Prostate gland (tissue), 2 donors: ENCODE data around the gene ATMIN. TPM values are rescaled to one million over a fixed set of nuclear protein-coding genes. Genes with fewer than 3 reads are reported as not detected.

ENCODE experiments used
- DNase-seq: peaks from one replicate; pipeline ENCODE4 v3.0.0-alpha.2; 2019; ENCODE audit warnings: low spot score
- H3K27ac ChIP-seq, 2 donors: fragments of 200-600 bp; sonication (generic); 2 replicates each; pipeline ENCODE4 v1.5.1; 2017 to 2019
- H3K27me3 ChIP-seq: fragments of 200-600 bp; sonication (generic); replicated peaks from 2 replicates; pipeline ENCODE4 v1.5.1; 2019; ENCODE audit not compliant: insufficient read depth
- H3K36me3 ChIP-seq, 2 donors: fragments of 200-600 bp; sonication (generic); 1 replicate in 1 of 2; 2 replicates in 1 of 2; pipeline versions ENCODE4 v1.5.1 to v1.8.1; 2017 to 2019
- H3K4me1 ChIP-seq: fragments of 200-600 bp; sonication (generic); replicated peaks from 2 replicates; pipeline ENCODE4 v1.5.1; 2019
- H3K4me3 ChIP-seq, 2 donors: fragments of 200-600 bp; sonication (generic); 2 replicates each; pipeline ENCODE4 v1.5.1; 2017 to 2019
- H3K9me3 ChIP-seq: fragments of 200-600 bp; sonication (generic); 2 replicates; pipeline ENCODE4 v1.5.1; 2017
- CTCF ChIP-seq, 4 experiments: fragments of 200-600 bp in 2 of 4; fragments of 450-650 bp in 2 of 4; sonication (generic) in 2 of 4; IDR thresholded peaks; 1 replicate in 3 of 4; 2 replicates in 1 of 4; pipeline ENCODE4 v1.5.1; 2016 to 2019; ENCODE audit warnings: antibody characterized with exemption in 4 of 4, mild to moderate bottlenecking in 2 of 4, moderate library complexity in 2 of 4
- POLR2A ChIP-seq: fragments of 450-650 bp; IDR thresholded peaks from one replicate; pipeline ENCODE4 v1.6.1; 2016; ENCODE audit warnings: antibody characterized with exemption, mild to moderate bottlenecking
- POLR2AphosphoS5 ChIP-seq: sonication (generic); formaldehyde crosslinking; IDR thresholded peaks from one replicate; pipeline ENCODE4 v1.6.1; 2017; ENCODE audit warnings: antibody characterized with exemption
- WGBS: methylation state at CpG from one replicate; pipeline ENCODE4 v1.1.5; 2018; 5-methylcytosine and 5-hydroxymethylcytosine counted together
- intact Hi-C: fragments of 100-400 bp; cut with DNase I; formaldehyde crosslinking; loops from one replicate; pipeline ENCODE4 v1.14.2; 2022
- total RNA-seq, 2 donors: library from RNA; depleted of rRNA; stranded (reverse); fragments of >200 nt; gene quantifications; one replicate each; pipeline ENCODE4 v1.1.0, GENCODE V29; 2016

Gene ATMIN
- total RNA-seq, 2 donors from 2014 or later = 47.1 to 62.4 TPM

GRCh38 chr16:80997964-80998620 lies 37.5 kb upstream of the ATMIN start:
- TF ChIP-seq CTCF (IDR thresholded peaks at IDR 0.05) (no peak), POLR2A (no peak), POLR2AphosphoS5 (no peak)
- Histone ChIP-seq H3K9me3 (no peaks in the 10 kb centered on the region), H3K4me3 (no peak overlapping the region), H3K27ac (no peak overlapping the region), H3K4me1 (no peaks in the 10 kb centered on the region), H3K27me3 (no peaks in the 10 kb centered on the region), H3K36me3 (no peaks in the 10 kb centered on the region)
- DNase-seq = no peak
- intact Hi-C loops = no loop called here
- 92% methylated on average over 7 of the region's 7 CpGs for WGBS

GRCh38 chr16:81000873-81001272 lies 34.8 kb upstream of the ATMIN start:
- peaks cover 10% of the 10 kb centered on the region for H3K4me1 ChIP-seq
- TF ChIP-seq CTCF (IDR thresholded peaks at IDR 0.05) (no peak), POLR2AphosphoS5 (no peak), POLR2A (no peak)
- H3K4me3 ChIP-seq = no peak overlapping the region
- no peaks in the 10 kb centered on the region for H3K36me3 ChIP-seq
- no peak for DNase-seq
- H3K27me3 ChIP-seq = no peaks in the 10 kb centered on the region
- no peaks in the 10 kb centered on the region for H3K9me3 ChIP-seq
- intact Hi-C loops = loop anchor here (10.0 kb wide), 1 partner anchor 74 kb away; the partner anchor contains the start of gene C16orf46
- H3K27ac ChIP-seq = no peak overlapping the region
- WGBS = 94% methylated on average over 3 of the region's 3 CpGs

GRCh38 chr16:81001330-81001729 lies 34.3 kb upstream of the ATMIN start:
- intact Hi-C loops = loop anchor here (10.0 kb wide), 1 partner anchor 73 kb away; the partner anchor contains the start of gene C16orf46
- 49% methylated on average over 5 of the region's 5 CpGs for WGBS
- peaks cover 11% of the 10 kb centered on the region for H3K4me1 ChIP-seq
- no peaks in the 10 kb centered on the region for H3K27me3 ChIP-seq
- H3K9me3 ChIP-seq = no peaks in the 10 kb centered on the region
- no peak overlapping the region for H3K4me3 ChIP-seq
- no peak for DNase-seq
- no peaks in the 10 kb centered on the region for H3K36me3 ChIP-seq
- TF ChIP-seq CTCF (IDR thresholded peaks at IDR 0.05) (no peak), POLR2A (no peak), POLR2AphosphoS5 (no peak)
- no peak overlapping the region for H3K27ac ChIP-seq

GRCh38 chr16:81003064-81003463 lies 32.6 kb upstream of the ATMIN start:
- H3K9me3 ChIP-seq = no peaks in the 10 kb centered on the region
- DNase-seq = no peak
- H3K36me3 ChIP-seq = no peaks in the 10 kb centered on the region
- WGBS = 68% methylated on average over 4 of the region's 4 CpGs
- no peak overlapping the region for H3K4me3 ChIP-seq
- no peak overlapping the region for H3K27ac ChIP-seq
- intact Hi-C loops = loop anchor here (10.0 kb wide), 1 partner anchor 72 kb away; the partner anchor contains the start of gene C16orf46
- peaks cover 11% of the 10 kb centered on the region for H3K4me1 ChIP-seq
- H3K27me3 ChIP-seq = no peaks in the 10 kb centered on the region
- TF ChIP-seq POLR2A = no peak
- TF ChIP-seq CTCF (IDR thresholded peaks at IDR 0.05) = no peak
- TF ChIP-seq POLR2AphosphoS5 = no peak
